Astrocyte (in vitro differentiated cells and primary cell): ENCODE results near the gene CYTH3. TPM values are rescaled to one million over a fixed set of nuclear protein-coding genes. Genes with fewer than 3 reads are reported as not detected.

ENCODE experiments used
- DNase-seq: peaks from one replicate; pipeline ENCODE4 v3.0.0-alpha.2; 2010; ENCODE audit warnings: low read depth
- FAIRE-seq: peaks from 2 replicates; lab custom pipeline; 2011; peaks lifted over from hg19 to GRCh38; lab: Jason Lieb, UNC
- H2AFZ ChIP-seq: 2 replicates; pipeline ENCODE4 v1.6.0; 2012; ENCODE audit warnings: low read depth, low read length, inconsistent platforms
- H3K27ac ChIP-seq: 2 replicates; pipeline ENCODE4 v1.5.1; 2011; ENCODE audit warnings: low read depth, low read length, inconsistent platforms
- H3K27me3 ChIP-seq: 2 replicates; pipeline ENCODE4 v1.6.0; 2011; ENCODE audit warnings: low read length, inconsistent platforms; ENCODE audit not compliant: insufficient read depth
- H3K36me3 ChIP-seq: 2 replicates; pipeline ENCODE4 v1.5.1; 2011; ENCODE audit warnings: low read length, inconsistent platforms; ENCODE audit not compliant: insufficient read depth
- H3K4me1 ChIP-seq: 2 replicates; pipeline ENCODE4 v1.5.1; 2011; ENCODE audit warnings: low read length, inconsistent platforms; ENCODE audit not compliant: insufficient read depth
- H3K4me2 ChIP-seq: 2 replicates; pipeline ENCODE4 v1.6.0; 2012; ENCODE audit warnings: low read length, inconsistent platforms
- H3K4me3 ChIP-seq: 2 replicates; pipeline ENCODE4 v1.5.1; 2011; ENCODE audit warnings: low read depth, mild to moderate bottlenecking, low read length, inconsistent platforms; ENCODE audit not compliant: insufficient read depth
- H3K79me2 ChIP-seq: 2 replicates; pipeline ENCODE4 v1.6.0; 2012; ENCODE audit warnings: mild to moderate bottlenecking, low read length, inconsistent platforms; ENCODE audit not compliant: insufficient read depth
- H3K9ac ChIP-seq: 2 replicates; pipeline ENCODE4 v1.6.0; 2012; ENCODE audit warnings: mild to moderate bottlenecking, low read length, inconsistent platforms
- H3K9me3 ChIP-seq: 2 replicates; pipeline ENCODE4 v1.5.1; 2012; ENCODE audit warnings: low read depth, mild to moderate bottlenecking, low read length, inconsistent platforms; ENCODE audit not compliant: insufficient read depth
- H4K20me1 ChIP-seq: 2 replicates; pipeline ENCODE4 v1.6.0; 2012; ENCODE audit warnings: low read length, inconsistent platforms; ENCODE audit not compliant: insufficient read depth
- H3K27ac Mint-ChIP-seq: one replicate; pipeline ENCODE4 v1.8.0; 2021; ENCODE audit warnings: mild to moderate bottlenecking, mixed read lengths; ENCODE audit not compliant: unreplicated experiment
- H3K27me3 Mint-ChIP-seq: one replicate; pipeline ENCODE4 v1.8.0; 2021; ENCODE audit warnings: low read depth, mixed read lengths; ENCODE audit not compliant: unreplicated experiment
- H3K36me3 Mint-ChIP-seq: one replicate; pipeline ENCODE4 v1.8.0; 2021; ENCODE audit warnings: low read depth, mixed read lengths; ENCODE audit not compliant: unreplicated experiment
- H3K4me1 Mint-ChIP-seq: one replicate; pipeline ENCODE4 v1.8.0; 2021; ENCODE audit warnings: low read depth, mixed read lengths; ENCODE audit not compliant: unreplicated experiment
- H3K4me3 Mint-ChIP-seq: one replicate; pipeline ENCODE4 v1.8.0; 2021; ENCODE audit warnings: mild to moderate bottlenecking, moderate library complexity, mixed read lengths; ENCODE audit not compliant: unreplicated experiment
- H3K9me3 Mint-ChIP-seq: one replicate; pipeline ENCODE4 v1.8.0; 2021; ENCODE audit warnings: mild to moderate bottlenecking, mixed read lengths; ENCODE audit not compliant: unreplicated experiment
- CTCF ChIP-seq: IDR thresholded peaks from 2 replicates; pipeline ENCODE4 v1.5.1; 2011; ENCODE audit warnings: low read depth, mild to moderate bottlenecking, inconsistent platforms, low read length, moderate library complexity; ENCODE audit not compliant: insufficient read depth
- EZH2 ChIP-seq: IDR thresholded peaks from 2 replicates; pipeline ENCODE4 v1.6.1; 2012; ENCODE audit warnings: mild to moderate bottlenecking, low read length, inconsistent platforms; ENCODE audit not compliant: insufficient read depth
- total RNA-seq: library from RNA; stranded (reverse); gene quantifications from 2 replicates; pipeline ENCODE4 v1.2.1, GENCODE V29; 2021

CYTH3 gene
- total RNA-seq, 1 donor from 2014 or later, result 29.3 TPM

- FAIRE-seq, result peak; percentile 37
Measured at GRCh38 chr7:6256677-6257535, 15.5 kb downstream of the CYTH3 start.

GRCh38 chr7:6256109-6256483 lies 16.3 kb downstream of the CYTH3 start:
- H3K9ac ChIP-seq, result peak overlapping the region; percentile 70
- FAIRE-seq, result no peak
- TF ChIP-seq EZH2 (no peak), CTCF (peak; percentile 22)

More at GRCh38 chr7:6256677-6257535, 15.5 kb downstream of the CYTH3 start:
- Mint-ChIP-seq H3K4me1 (peaks cover 65% of the 10 kb centered on the region), H3K27me3 (no peaks in the 10 kb centered on the region), H3K4me3 (no peak overlapping the region), H3K36me3 (no peaks in the 10 kb centered on the region), H3K9me3 (no peaks in the 10 kb centered on the region), H3K27ac (peak overlapping the region; percentile 81)
- Histone ChIP-seq H3K27me3 (no peaks in the 10 kb centered on the region), H3K4me2 (peak overlapping the region; percentile 60), H3K27ac (peak overlapping the region; percentile 83), H3K9me3 (no peaks in the 10 kb centered on the region), H4K20me1 (peaks cover 13% of the 10 kb centered on the region), H3K4me1 (peaks cover 54% of the 10 kb centered on the region), H3K4me3 (no peak overlapping the region), H2AFZ (no peak overlapping the region), H3K79me2 (peaks cover 73% of the 10 kb centered on the region), H3K36me3 (no peaks in the 10 kb centered on the region), H3K9ac (peak overlapping the region; percentile 70)
- TF ChIP-seq CTCF (no peak), EZH2 (no peak)
- peak; percentile 79 for DNase-seq

GRCh38 chr7:6254866-6255265 lies 17.6 kb downstream of the CYTH3 start:
- Histone ChIP-seq H3K27me3 (no peaks in the 10 kb centered on the region), H4K20me1 (no peaks in the 10 kb centered on the region), H3K27ac (peak overlapping the region; percentile 39), H3K9me3 (no peaks in the 10 kb centered on the region), H3K36me3 (no peaks in the 10 kb centered on the region), H3K79me2 (peaks cover 71% of the 10 kb centered on the region), H3K4me3 (no peak overlapping the region), H2AFZ (no peak overlapping the region), H3K4me1 (peaks cover 61% of the 10 kb centered on the region), H3K9ac (peak overlapping the region; percentile 9), H3K4me2 (no peak overlapping the region)
- DNase-seq (no peak), FAIRE-seq (no peak)
- H3K27ac Mint-ChIP-seq, result peak overlapping the region; percentile 60
- H3K27me3 Mint-ChIP-seq, result no peaks in the 10 kb centered on the region
- TF ChIP-seq CTCF (no peak), EZH2 (no peak)
- H3K4me1 Mint-ChIP-seq, result peaks cover 66% of the 10 kb centered on the region
- H3K36me3 Mint-ChIP-seq, result peaks cover 3% of the 10 kb centered on the region
- H3K4me3 Mint-ChIP-seq, result no peak overlapping the region
- H3K9me3 Mint-ChIP-seq, result no peaks in the 10 kb centered on the region

More at GRCh38 chr7:6256109-6256483, 16.3 kb downstream of the CYTH3 start:
- H3K9me3 ChIP-seq, result no peaks in the 10 kb centered on the region
- no peak overlapping the region for H3K4me3 ChIP-seq
- peak overlapping the region; percentile 81 for H3K27ac Mint-ChIP-seq
- no peak overlapping the region for H2AFZ ChIP-seq
- peak overlapping the region; percentile 83 for H3K27ac ChIP-seq
- peak overlapping the region; percentile 60 for H3K4me2 ChIP-seq
- H3K4me3 Mint-ChIP-seq, result peak overlapping the region; percentile 36
- peaks cover 69% of the 10 kb centered on the region for H3K4me1 Mint-ChIP-seq
- peaks cover 61% of the 10 kb centered on the region for H3K4me1 ChIP-seq
- H3K79me2 ChIP-seq, result peaks cover 73% of the 10 kb centered on the region
- H3K36me3 ChIP-seq, result no peaks in the 10 kb centered on the region
- no peaks in the 10 kb centered on the region for H3K36me3 Mint-ChIP-seq
- no peak for DNase-seq
- H3K9me3 Mint-ChIP-seq, result no peaks in the 10 kb centered on the region
- no peaks in the 10 kb centered on the region for H3K27me3 Mint-ChIP-seq
- peaks cover 9% of the 10 kb centered on the region for H4K20me1 ChIP-seq
- H3K27me3 ChIP-seq, result no peaks in the 10 kb centered on the region
